Mesenchymal stem cell (in vitro differentiated cells and primary cell): Measurements from ENCODE around the gene SLC10A4. TPM values are rescaled to one million over a fixed set of nuclear protein-coding genes. Genes with fewer than 3 reads are reported as not detected.
A peak's percentile ranks its signal among the peaks of the same experiment; 100 is the strongest.
"Not testable (repeated sequence)": the region's sequence is repeated elsewhere in the genome, so short reads cannot be mapped to it uniquely, and the experiment has no call there.

ENCODE experiments used
- DNase-seq: peaks from one replicate; pipeline ENCODE4 v3.0.0-alpha.2; 2013
- H2AFZ ChIP-seq: one replicate; pipeline ENCODE4 v1.6.1; 2013; ENCODE audit warnings: low read depth, mild to moderate bottlenecking, control low read depth, inconsistent platforms, low read length, moderate library complexity
- H2AK5ac ChIP-seq: 2 replicates; pipeline ENCODE4 v1.6.1; 2013; ENCODE audit warnings: low read length, moderate library complexity, mild to moderate bottlenecking, inconsistent platforms; ENCODE audit not compliant: severe bottlenecking
- H2BK120ac ChIP-seq: one replicate; pipeline ENCODE4 v1.6.1; 2013; ENCODE audit warnings: low read depth, mild to moderate bottlenecking, inconsistent platforms, low read length, moderate library complexity
- H2BK12ac ChIP-seq, 2 experiments: one replicate each; pipeline ENCODE4 v1.6.1; 2013; ENCODE audit warnings: inconsistent platforms in 2 of 2, low read length in 2 of 2, mild to moderate bottlenecking in 2 of 2, moderate library complexity in 2 of 2, control low read depth in 1 of 2
- H2BK15ac ChIP-seq: one replicate; pipeline ENCODE4 v1.6.1; 2013; ENCODE audit warnings: mild to moderate bottlenecking, low read depth, inconsistent platforms; ENCODE audit not compliant: poor library complexity, severe bottlenecking
- H2BK5ac ChIP-seq: 2 replicates; pipeline ENCODE4 v1.6.1; 2013; ENCODE audit warnings: low read depth, mild to moderate bottlenecking, low read length, control low read depth, inconsistent platforms; ENCODE audit not compliant: poor library complexity, severe bottlenecking
- H3K14ac ChIP-seq, 2 experiments: one replicate each; pipeline ENCODE4 v1.6.1; 2013; ENCODE audit warnings: inconsistent platforms in 2 of 2, low read length in 2 of 2, control low read depth in 1 of 2, mild to moderate bottlenecking in 1 of 2, moderate library complexity in 1 of 2
- H3K18ac ChIP-seq, 2 experiments: one replicate each; pipeline ENCODE4 v1.6.1; 2013; ENCODE audit warnings: inconsistent platforms in 2 of 2, low read length in 2 of 2, control low read depth in 1 of 2, low read depth in 1 of 2, mild to moderate bottlenecking in 1 of 2
- H3K23ac ChIP-seq, 2 experiments: one replicate each; pipeline ENCODE4 v1.6.1; 2013; ENCODE audit warnings: inconsistent platforms in 2 of 2, low read length in 2 of 2, mild to moderate bottlenecking in 2 of 2, moderate library complexity in 2 of 2, control low read depth in 1 of 2
- H3K27ac ChIP-seq: 2 replicates; pipeline ENCODE4 v1.5.1; 2013; ENCODE audit warnings: mild to moderate bottlenecking, moderate library complexity, low read length, control low read depth, inconsistent platforms; ENCODE audit not compliant: poor library complexity, severe bottlenecking
- H3K27me3 ChIP-seq, 2 experiments: 2 replicates each; pipeline versions ENCODE4 v1.6.1 to v1.7.0; 2013; ENCODE audit warnings: low read length in 2 of 2, mild to moderate bottlenecking in 2 of 2, moderate library complexity in 2 of 2, control low read depth in 1 of 2, inconsistent platforms in 1 of 2; ENCODE audit not compliant: control insufficient read depth in 1 of 2, insufficient read depth in 1 of 2
- H3K36me3 ChIP-seq, 2 experiments: 2 replicates each; pipeline versions ENCODE4 v1.6.1 to v1.7.0; 2013; ENCODE audit warnings: low read length in 2 of 2, control low read depth in 1 of 2, inconsistent platforms in 1 of 2, low read depth in 1 of 2, mild to moderate bottlenecking in 1 of 2; ENCODE audit not compliant: insufficient read depth in 2 of 2, control insufficient read depth in 1 of 2
- H3K4ac ChIP-seq, 2 experiments: one replicate each; pipeline ENCODE4 v1.6.1; 2013; ENCODE audit warnings: inconsistent platforms in 2 of 2, low read length in 2 of 2, mild to moderate bottlenecking in 2 of 2, moderate library complexity in 2 of 2, control low read depth in 1 of 2, low read depth in 1 of 2
- H3K4me1 ChIP-seq: 2 replicates; pipeline ENCODE4 v1.6.1; 2013; ENCODE audit warnings: low read depth, low read length, control low read depth; ENCODE audit not compliant: control insufficient read depth, insufficient read depth
- H3K4me2 ChIP-seq: 2 replicates; pipeline ENCODE4 v1.6.1; 2013; ENCODE audit warnings: low read length, mild to moderate bottlenecking, inconsistent platforms; ENCODE audit not compliant: poor library complexity, severe bottlenecking
- H3K4me3 ChIP-seq, 2 experiments: 2 replicates each; pipeline versions ENCODE4 v1.5.1 to v1.7.0; 2013; ENCODE audit warnings: low read length in 2 of 2, mild to moderate bottlenecking in 2 of 2, control low read depth in 1 of 2, low read depth in 1 of 2; ENCODE audit not compliant: insufficient read depth in 1 of 2
- H3K79me1 ChIP-seq: replicated peaks from 2 replicates; pipeline ENCODE4 v1.6.1; 2013; ENCODE audit warnings: mild to moderate bottlenecking, control low read depth, low read length, inconsistent platforms; ENCODE audit not compliant: poor library complexity, severe bottlenecking
- H3K9ac ChIP-seq: 2 replicates; pipeline ENCODE4 v1.7.0; 2013; ENCODE audit warnings: mild to moderate bottlenecking, low read length, moderate library complexity
- H3K9me3 ChIP-seq: 2 replicates; pipeline ENCODE4 v1.7.0; 2013; ENCODE audit warnings: mild to moderate bottlenecking, low read length; ENCODE audit not compliant: control insufficient read depth
- H4K8ac ChIP-seq: one replicate; pipeline ENCODE4 v1.6.1; 2013; ENCODE audit warnings: inconsistent platforms, mild to moderate bottlenecking, low read length, moderate library complexity
- H4K91ac ChIP-seq: one replicate; pipeline ENCODE4 v1.6.1; 2013; ENCODE audit warnings: mild to moderate bottlenecking, low read length, inconsistent platforms
- WGBS: methylation state at CpG from one replicate; pipeline ENCODE4 v1.1.7; 2013; ENCODE audit warnings: mixed read lengths; 5-methylcytosine and 5-hydroxymethylcytosine counted together
- polyA plus RNA-seq, 2 experiments: library from polyadenylated mRNA; stranded (reverse); fragments of 200-250 nt; gene quantifications; one replicate each; pipeline ENCODE4 v1.2.3, GENCODE V29; 2013

SLC10A4 gene
- polyA plus RNA-seq (2013, experiment 1 of 2), result not detected
- polyA plus RNA-seq (2013, experiment 2 of 2), result 0.03 TPM

GRCh38 chr4:48483006-48483776 is at the start of gene SLC10A4:
TSS of gene SLC10A4 (plus strand) at chr4:48483343. CDS start at chr4:48483562, 219 bp downstream.
- Histone ChIP-seq H2BK120ac (no peak within 1 kb of the TSS), H3K23ac (peak within 1 kb of the TSS in 1 of 2 experiments; percentile 47), H4K8ac (peak within 1 kb of the TSS; percentile 20), H3K36me3 (no peaks in the 10 kb centered on the region), H3K14ac (no peak within 1 kb of the TSS), H3K4me2 (peak within 1 kb of the TSS; percentile 72), H3K27me3 (peaks cover 39 to 74% of the 10 kb centered on the region in 2 experiments), H2BK5ac (no peak within 1 kb of the TSS), H2AFZ (peak within 1 kb of the TSS; percentile 60), H2AK5ac (no peak within 1 kb of the TSS), H3K18ac (peak within 1 kb of the TSS in 1 of 2 experiments; percentile 22), H3K9me3 (peaks cover 4% of the 10 kb centered on the region), H2BK12ac (no peak within 1 kb of the TSS), H3K79me1 (no peaks in the 10 kb centered on the region), H3K9ac (no peak within 1 kb of the TSS), H3K4me1 (peaks cover 8% of the 10 kb centered on the region), H3K4ac (no peak within 1 kb of the TSS), H2BK15ac (no peak within 1 kb of the TSS), H3K4me3 (peak within 1 kb of the TSS in 1 of 2 experiments; percentile 57), H4K91ac (no peak within 1 kb of the TSS), H3K27ac (no peak within 1 kb of the TSS)
- 6% methylated on average over 52 of the region's 85 CpGs for WGBS
- DNase-seq, result peak; percentile 6

DNA sequence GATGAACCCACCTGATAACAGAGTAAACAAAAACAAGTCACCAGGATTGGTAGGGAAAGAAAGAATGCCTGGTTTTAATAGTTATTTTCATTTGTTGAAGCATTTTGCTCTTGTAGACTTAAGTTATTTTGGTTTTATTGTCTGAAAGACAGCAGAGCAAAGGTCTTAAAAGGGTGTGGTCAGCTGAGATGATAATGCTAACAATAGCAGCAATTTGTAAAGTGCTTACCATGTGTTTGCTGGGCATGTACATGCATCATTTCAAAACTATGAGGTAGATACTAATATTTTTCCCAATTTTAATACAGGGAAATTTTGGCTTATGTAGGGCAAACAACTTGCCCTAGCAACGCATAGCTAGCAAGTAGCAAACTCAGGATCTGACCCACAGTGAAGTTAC is 46.8 kb upstream of the SLC10A4 start:
- no peaks in the 10 kb centered on the region for H3K9me3 ChIP-seq
- H2AK5ac ChIP-seq, result no peak overlapping the region
- no peak overlapping the region for H3K18ac ChIP-seq
- no peak overlapping the region for H2BK5ac ChIP-seq
- no peak overlapping the region for H3K9ac ChIP-seq
- H3K4me3 ChIP-seq, result no peak overlapping the region
- no peak overlapping the region for H2BK120ac ChIP-seq
- H3K27me3 ChIP-seq, result no peaks in the 10 kb centered on the region
- no peak overlapping the region for H3K4me2 ChIP-seq
- H2BK15ac ChIP-seq, result no peak overlapping the region
- no peaks in the 10 kb centered on the region for H3K4me1 ChIP-seq
- H3K36me3 ChIP-seq, result no peaks in the 10 kb centered on the region
- H3K79me1 ChIP-seq, result no peaks in the 10 kb centered on the region
- no peak overlapping the region for H3K27ac ChIP-seq
- H2AFZ ChIP-seq, result no peak overlapping the region
- no peak overlapping the region for H4K91ac ChIP-seq
- WGBS, result no CpG with 5 or more reads among the region's 1 CpG
- H4K8ac ChIP-seq, result no peak overlapping the region
- no peak overlapping the region for H3K14ac ChIP-seq
- no peak overlapping the region for H3K23ac ChIP-seq
- H3K4ac ChIP-seq, result no peak overlapping the region
- no peak for DNase-seq
- H2BK12ac ChIP-seq, result no peak overlapping the region

DNA sequence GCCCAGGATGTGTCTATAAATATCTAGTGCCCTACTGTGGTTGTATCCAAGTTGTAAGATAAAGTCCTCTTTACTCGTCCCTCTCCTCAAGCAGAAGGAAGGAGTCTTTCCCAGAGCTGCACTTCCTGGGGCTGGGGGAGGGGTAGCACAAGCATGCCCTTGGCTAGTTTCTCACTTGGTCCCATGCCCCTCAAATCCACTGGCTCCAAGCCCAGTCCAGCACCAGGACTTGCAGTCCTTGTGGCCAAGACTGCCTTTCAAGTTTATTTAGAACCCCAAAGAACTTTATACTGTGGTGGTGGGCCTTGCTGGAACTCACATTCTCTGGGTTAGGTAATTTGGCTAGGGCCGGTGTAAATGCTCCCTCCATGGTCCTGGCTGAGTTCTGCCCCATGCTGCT is 43.2 kb upstream of the SLC10A4 start:
- DNase-seq, result no peak
- no peaks in the 10 kb centered on the region for H3K9me3 ChIP-seq
- H3K4ac ChIP-seq, result no peak overlapping the region
- no peak overlapping the region for H4K91ac ChIP-seq
- no peak overlapping the region for H3K14ac ChIP-seq
- WGBS, result 64% methylated on average over 2 of the region's 2 CpGs
- H2BK120ac ChIP-seq, result no peak overlapping the region
- no peaks in the 10 kb centered on the region for H3K27me3 ChIP-seq
- no peak overlapping the region for H3K4me2 ChIP-seq
- no peak overlapping the region for H2BK5ac ChIP-seq
- no peak overlapping the region for H3K4me3 ChIP-seq
- no peak overlapping the region for H2AK5ac ChIP-seq
- H3K4me1 ChIP-seq, result no peaks in the 10 kb centered on the region
- H3K18ac ChIP-seq, result no peak overlapping the region
- no peak overlapping the region for H3K23ac ChIP-seq
- H2BK15ac ChIP-seq, result no peak overlapping the region
- H3K9ac ChIP-seq, result no peak overlapping the region
- no peak overlapping the region for H3K27ac ChIP-seq
- H3K36me3 ChIP-seq, result no peaks in the 10 kb centered on the region
- no peaks in the 10 kb centered on the region for H3K79me1 ChIP-seq
- H4K8ac ChIP-seq, result no peak overlapping the region
- no peak overlapping the region for H2BK12ac ChIP-seq
- H2AFZ ChIP-seq, result no peak overlapping the region

GRCh38 chr4:48440914-48441313 is 42.2 kb upstream of the SLC10A4 start:
- not testable (repeated sequence) for H3K4me1 ChIP-seq, H2AFZ ChIP-seq, H2BK5ac ChIP-seq, H3K27ac ChIP-seq, H3K23ac ChIP-seq, H3K9me3 ChIP-seq, H3K4me2 ChIP-seq, H2BK12ac ChIP-seq, H2BK15ac ChIP-seq, H3K9ac ChIP-seq, H3K36me3 ChIP-seq, H3K79me1 ChIP-seq, H3K4me3 ChIP-seq, H3K18ac ChIP-seq, H4K8ac ChIP-seq, H2AK5ac ChIP-seq, H3K4ac ChIP-seq, H2BK120ac ChIP-seq, H3K27me3 ChIP-seq, H3K14ac ChIP-seq, DNase-seq, H4K91ac ChIP-seq
- WGBS, result 42% methylated on average over 2 of the region's 5 CpGs
